Epithelial cell of prostate (primary cell): ENCODE results near the gene CCDC9.
"Not testable (repeated sequence)": the region's sequence is repeated elsewhere in the genome, so short reads cannot be mapped to it uniquely, and the experiment has no call there.

ENCODE experiments used
- DNase-seq: peaks from one replicate; pipeline ENCODE4 v3.0.0-alpha.2; 2011; ENCODE audit warnings: low read depth, low spot score
- H3K27ac ChIP-seq: fragments of 450-650 bp; 2 replicates; pipeline ENCODE4 v1.5.1; 2017; ENCODE audit warnings: mild to moderate bottlenecking

The CCDC9 gene

DNA sequence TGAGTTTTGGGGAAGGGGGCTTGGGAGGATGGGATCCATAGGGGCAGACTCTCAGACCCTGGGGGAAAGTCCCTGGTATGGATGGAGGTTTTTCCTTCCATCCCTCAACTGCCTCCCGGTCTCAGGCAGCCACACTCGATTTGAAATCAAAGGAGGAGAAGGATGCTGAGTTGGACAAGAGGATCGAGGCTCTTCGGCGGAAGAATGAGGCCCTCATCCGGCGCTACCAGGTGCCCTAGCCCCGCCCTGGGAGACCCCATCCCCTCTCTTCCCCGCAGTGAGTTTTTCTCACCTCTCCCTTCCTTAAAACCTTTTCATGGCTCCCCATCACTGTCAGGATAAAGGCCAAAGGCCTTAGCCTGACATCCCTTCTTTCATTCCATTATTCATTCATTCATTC, 2.1 kb downstream of the CCDC9 start:
- DNase-seq: no peak
- H3K27ac ChIP-seq: no peak overlapping the region

DNA sequence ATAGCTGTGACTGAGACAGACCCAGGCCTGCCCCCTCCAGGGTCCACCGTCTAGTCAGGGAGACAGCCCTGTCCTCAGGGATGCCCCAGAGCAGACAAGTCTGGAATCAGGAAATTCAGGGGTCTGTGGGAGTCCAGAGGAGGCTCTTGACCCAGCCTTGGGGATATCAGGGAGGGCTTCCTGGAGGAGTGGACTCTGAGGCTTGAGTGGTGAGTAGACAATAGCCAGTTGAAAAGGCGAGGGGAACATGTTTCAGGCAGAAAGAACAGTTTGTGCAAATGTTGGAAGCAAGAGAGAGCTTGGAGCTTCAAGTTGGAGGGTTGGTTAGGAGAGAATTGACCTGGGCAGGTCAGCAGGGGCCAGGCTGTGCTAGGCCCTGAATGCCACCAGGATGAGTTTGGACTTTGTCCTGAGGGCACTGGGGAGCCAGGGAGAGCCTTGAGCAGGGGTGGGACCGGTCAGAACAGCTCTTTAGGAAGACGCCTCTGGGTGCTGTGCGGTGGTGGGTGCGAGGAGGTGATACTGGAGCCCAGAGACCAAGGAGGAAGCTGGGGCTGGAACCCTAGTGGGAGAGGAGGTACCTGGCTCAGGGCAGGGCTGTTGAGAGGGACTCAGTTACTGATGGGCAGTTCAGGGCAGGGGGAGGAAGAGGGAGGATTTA, 2.7 kb downstream of the CCDC9 start:
- no peak overlapping the region for H3K27ac ChIP-seq
- DNase-seq: no peak

DNA sequence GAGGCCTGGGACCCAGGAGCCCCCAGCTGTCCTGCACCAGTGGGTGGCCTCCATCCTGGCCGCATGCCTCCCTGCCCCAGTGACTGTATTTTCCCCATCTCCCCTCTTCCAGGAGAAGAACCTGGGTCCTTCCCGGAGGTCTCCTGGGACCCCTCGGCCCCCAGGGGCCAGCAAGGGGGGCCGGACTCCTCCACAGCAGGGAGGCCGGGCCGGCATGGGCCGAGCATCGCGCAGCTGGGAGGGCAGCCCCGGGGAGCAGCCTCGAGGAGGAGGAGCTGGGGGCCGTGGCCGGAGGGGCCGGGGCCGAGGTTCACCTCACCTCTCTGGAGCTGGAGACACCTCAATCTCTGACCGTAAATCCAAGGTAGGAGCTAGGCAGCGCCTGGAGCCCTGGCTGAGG, 4.2 kb downstream of the CCDC9 start:
- DNase-seq: no peak
- H3K27ac ChIP-seq: no peak overlapping the region

DNA sequence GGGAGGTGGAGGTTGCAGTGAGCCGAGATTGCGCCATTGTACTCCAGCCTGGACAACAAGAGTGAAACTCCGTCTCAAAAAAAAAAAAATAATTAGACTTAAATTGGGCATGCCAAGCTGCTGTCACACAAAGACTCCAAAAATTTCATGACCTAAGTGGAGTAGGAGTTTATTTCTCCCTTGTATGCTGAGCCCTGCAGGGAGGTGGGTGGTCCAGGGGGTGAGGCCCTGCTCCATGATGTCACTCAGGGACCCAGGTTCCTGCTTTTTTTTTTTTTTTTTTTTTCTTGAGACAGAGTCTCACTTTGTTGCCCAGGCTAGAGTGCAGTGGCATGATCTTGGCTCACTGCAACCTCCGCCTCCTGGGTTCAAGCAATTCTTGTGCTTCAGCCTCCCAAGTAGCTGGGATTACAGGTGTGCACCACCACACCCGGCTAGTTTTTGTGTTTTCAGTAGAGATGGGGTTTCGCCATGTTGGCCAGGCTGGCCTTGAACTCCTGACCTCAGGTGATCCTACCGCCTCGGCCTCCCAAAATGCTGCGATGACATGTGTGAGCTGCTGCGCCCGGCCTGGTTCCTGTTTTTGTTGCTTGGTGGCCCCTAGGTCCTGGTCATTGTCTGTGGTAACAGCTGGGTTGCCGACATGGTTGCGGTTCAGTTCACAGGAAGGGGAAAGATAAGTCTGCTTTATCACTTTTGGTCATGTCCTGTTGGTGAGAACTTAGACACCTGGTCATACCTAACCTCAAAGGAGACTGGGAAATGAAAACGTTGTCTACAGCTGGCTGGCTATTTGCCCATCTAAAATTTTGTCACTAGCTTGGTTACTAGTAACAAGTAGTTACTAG, 5.8 kb downstream of the CCDC9 start:
- not testable (repeated sequence) for H3K27ac ChIP-seq, DNase-seq

DNA sequence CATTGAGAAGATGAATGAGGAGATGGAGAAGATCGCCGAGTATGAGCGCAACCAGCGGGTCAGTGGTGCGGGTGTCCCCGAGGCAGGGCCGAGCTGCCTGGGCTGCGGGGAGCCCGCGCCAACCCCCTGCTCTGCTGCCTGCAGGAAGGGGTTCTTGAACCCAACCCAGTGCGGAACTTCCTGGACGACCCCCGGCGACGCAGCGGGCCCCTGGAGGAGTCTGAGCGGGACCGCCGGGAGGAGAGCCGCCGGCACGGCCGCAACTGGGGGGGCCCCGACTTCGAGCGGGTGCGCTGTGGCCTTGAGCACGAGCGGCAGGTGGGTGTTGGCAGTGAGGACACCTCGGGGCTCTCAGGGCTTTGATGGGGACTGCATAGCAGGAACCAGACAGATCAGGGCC, 8.3 kb downstream of the CCDC9 start:
- no peak overlapping the region for H3K27ac ChIP-seq
- DNase-seq: no peak

DNA sequence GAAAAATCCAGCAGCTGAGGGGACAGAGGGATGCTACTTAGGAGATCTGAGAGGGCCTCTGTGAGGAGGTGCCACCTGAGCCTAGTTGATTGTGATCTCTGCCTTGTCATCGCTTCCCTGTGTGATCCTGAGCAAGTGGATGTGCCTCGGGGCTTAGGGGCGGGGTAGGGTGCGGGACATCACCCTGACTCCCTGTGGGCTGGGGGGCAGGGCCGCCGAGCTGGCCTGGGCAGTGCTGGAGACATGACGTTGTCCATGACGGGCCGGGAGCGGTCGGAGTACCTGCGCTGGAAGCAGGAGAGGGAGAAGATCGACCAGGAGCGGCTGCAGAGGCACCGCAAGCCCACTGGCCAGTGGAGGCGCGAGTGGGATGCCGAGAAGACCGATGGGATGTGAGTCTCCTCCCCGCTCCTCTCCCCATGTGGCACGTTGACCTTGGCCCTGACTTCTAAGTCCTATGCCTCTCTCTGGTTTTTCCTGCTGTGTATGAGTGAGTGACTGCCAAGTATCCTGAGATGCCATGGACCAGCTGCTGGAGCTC, 10.1 kb downstream of the CCDC9 start:
- DNase-seq: no peak
- H3K27ac ChIP-seq: no peak overlapping the region

DNA sequence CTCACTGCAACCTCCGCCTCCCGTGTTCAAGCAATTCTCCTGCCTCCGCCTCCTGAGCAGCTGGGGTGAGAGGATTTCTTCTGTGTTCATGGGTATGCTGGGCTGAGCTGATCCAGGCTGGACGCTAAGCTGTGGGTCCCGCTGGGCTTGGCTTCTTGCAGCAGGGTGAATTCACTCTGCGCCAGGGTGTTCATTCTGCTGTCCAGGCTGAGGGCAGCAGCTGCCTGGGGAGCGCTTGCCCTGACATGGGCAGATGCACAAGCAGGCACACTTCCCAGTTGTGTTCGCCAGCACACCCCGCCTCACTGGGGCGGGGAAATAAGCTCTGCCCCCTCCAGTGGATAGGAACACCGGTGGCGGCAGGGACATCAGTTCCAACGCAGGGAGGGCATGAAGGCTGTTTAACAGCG, 11.0 kb downstream of the CCDC9 start:
- H3K27ac ChIP-seq: no peak overlapping the region
- no peak for DNase-seq

DNA sequence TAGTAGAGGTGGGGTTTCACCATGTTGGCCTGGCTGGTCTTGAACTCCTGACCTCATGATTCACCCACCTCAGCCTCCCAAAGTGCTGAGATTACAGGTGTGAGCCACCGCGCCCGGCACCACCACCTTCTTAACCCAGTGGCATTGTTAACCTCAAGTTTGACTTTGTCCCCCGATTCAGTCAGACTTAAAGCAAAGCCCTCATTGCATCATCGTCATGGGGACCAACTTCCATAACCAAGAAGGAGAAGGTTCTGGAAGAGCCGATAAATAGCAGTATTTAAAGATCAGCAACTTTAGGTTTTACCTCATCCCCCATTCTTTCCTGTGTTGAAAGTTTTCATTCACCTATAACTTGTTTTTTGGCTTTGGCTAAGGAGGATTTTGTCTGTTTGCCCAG, 11.7 kb downstream of the CCDC9 start:
- DNase-seq: no peak
- no peak overlapping the region for H3K27ac ChIP-seq

DNA sequence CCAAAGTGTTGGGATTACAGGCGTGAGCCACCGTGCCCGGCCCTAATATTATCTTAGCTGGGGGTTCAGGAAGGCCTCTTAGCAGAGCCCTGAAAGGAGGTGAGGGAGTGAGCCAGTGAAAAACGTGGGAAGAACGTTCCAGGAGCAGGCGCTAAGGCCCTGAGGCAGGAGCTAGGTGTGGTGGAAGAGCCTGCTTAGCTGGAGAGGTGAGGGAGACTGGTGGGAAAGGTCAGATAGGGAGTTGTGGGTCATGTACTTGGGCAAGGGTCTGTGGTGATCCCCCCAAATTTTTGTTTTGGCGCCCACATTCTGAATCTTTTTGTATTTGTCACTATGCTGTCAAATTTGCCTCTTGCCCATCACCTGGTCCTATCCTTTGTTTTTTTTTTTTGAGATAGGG, 13.3 kb downstream of the CCDC9 start:
- no peak for DNase-seq
- H3K27ac ChIP-seq: no peak overlapping the region

DNA sequence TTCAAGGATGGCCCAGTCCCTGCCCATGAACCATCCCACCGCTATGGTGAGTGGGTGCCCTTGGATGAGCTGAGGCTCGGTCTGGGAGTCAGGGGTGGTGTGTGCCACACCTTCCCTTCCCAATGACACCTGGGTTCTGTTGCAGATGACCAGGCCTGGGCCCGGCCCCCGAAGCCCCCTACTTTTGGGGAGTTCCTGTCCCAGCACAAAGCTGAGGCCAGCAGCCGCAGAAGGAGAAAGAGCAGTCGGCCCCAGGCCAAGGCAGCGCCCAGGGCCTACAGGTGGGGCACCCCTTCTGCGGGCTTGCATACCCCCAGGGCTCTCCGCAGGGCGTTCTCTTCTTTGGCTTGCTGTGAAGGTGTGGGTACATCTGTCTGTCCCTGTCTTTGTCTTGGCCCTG, 14.1 kb downstream of the CCDC9 start:
- no peak for DNase-seq
- H3K27ac ChIP-seq: no peak overlapping the region

DNA sequence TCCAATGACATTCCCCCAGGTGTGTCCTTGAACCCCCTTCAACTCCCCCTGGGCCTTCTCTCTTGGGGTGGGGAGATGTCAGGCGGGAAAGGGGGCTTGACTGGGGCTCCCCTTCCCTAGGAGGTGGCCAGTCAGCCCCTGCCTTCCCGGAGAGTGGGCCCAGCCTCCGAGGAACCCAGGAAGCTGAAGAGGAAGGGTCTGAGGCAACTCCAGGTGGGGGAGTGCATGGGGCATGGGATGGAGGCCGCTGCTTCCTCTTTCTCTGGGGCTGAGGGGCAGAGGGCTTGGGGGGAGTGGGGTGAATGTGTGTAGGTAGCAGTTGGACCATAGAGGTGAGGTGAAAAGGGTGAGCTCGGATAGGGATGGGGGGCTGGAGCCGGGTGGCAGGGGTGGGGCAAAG, 15.6 kb downstream of the CCDC9 start:
- H3K27ac ChIP-seq: no peak overlapping the region
- DNase-seq: no peak

DNA sequence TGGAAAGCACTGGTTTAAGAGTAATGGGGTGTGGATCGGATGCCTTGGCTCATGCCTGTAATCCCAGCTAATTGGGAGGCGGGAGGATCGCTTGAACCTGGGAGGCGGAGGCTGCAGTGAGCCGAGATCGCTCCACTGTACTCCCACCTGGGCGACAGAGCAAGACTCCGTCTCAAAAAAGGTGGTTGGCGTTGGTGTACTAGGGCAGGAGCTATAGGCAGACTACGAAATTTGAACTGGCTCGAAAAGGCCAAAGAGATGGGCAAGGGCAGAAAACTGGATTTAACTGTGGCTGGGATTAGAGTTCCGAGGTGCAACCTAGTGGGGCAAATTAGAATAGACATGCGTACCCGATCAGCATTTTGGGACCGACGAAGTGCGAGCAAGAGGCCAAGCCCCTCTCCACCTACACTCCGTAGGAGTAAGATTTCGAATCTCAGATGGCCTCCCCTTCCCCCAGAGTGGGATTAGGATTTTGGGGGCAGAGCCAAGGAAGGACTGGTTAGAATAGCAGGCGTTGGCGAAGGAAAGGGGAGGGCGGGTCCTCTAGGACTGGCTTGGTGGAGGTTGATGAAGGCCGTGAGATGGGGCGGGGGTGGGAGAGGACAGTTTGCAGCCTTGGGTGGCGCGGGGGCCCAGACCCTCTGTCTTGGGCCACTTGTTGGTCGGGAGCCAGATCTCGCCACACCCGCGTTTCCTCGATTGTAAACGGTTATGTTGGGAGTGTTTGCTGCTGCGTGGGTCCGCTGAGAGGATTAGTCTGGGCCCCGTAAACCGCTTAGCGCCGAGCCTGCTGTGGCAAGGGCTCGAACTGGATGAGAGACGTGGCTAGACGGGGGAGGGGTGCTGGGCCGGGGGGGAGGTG, 16.4 kb downstream of the CCDC9 start:
- no peak for DNase-seq
- H3K27ac ChIP-seq: peak overlapping the region; percentile 94

DNA sequence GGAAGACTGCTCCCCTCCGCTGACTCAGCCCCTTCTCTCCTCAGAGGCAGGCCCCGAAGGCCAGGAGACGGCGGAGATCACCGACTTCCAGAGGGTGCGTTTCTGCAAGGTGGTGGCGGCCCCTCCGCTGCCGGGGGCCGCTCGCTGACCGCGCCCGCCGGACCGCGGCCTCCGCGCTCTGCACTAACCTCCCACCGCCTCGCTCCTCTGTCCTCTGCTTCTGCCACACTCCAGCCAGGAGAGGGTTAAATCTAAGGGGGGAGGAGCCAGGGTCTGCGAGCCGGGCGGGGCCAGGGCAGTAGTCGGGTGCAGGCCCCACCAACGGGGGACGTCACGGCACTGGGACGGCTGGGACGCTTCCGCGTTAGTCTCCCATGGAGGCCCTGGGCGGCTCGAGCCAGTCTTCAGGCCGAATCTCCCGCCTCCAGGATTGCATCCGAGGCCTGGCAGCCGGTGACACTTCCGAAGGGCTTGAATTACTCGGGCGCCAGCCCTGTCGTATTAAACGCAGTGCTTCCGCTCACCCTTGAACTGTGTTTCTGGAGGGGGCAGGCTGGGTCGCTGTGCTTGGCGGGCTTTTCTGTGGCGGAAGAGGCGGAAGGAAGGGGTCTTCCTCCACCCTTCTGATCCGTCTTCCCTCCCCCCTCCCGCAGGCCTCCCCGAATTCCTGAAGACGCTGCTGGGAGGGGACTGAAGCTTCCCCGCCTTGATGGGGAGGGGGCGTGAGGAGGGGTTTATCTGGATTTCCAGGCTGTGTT, 17.2 kb downstream of the CCDC9 start:
- peak; percentile 55 for DNase-seq
- H3K27ac ChIP-seq: peak overlapping the region; percentile 94

DNA sequence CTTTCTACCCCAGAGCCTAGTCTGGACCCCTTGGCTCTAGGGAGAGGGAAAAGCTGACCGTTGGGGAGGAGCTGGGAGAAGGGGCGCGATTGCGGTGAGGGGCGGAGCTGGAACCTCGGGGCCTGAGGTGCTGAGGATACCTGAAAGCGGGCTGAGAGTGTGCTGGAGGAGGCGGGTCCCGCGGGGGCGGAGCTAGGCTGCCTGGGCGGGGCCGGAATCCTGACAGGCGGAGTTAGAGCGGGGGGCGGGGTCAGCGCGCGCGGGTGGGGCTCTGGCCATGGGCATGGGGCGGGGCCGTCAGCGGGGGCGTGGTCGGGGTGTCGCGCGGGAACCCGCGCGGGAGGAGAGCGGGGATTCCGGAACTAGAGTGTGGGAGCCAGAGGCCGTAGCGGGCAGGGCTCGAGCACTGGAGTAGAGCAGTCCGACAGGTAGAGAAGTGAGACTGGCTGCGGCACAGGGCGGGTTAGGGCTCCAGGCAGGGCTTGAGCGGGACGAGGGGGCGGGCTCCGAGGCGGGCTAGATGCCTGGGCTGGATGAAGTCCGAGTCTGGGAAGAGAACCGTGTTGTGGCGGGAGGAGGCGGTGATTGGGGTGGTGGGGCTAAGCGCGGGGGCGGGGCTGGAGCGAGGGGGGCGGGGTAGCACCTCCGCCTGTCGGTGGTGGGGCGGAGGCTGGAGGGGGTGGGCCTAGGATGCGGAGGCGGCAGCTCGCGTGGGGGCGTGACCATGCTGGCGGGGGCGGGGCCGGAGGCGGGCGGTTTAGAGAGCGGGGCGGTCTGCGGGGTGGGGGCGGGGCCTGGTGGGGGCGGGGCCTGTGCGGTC, 18.0 kb downstream of the CCDC9 start, which contains the start of gene INAFM1:
TSS of gene INAFM1 (plus strand) at position 815 of the 820 bp plus-strand sequence. CDS start 35 bp downstream, outside the sequence.
- DNase-seq: peak; percentile 70
- peak within 1 kb of the TSS; percentile 94 for H3K27ac ChIP-seq

DNA sequence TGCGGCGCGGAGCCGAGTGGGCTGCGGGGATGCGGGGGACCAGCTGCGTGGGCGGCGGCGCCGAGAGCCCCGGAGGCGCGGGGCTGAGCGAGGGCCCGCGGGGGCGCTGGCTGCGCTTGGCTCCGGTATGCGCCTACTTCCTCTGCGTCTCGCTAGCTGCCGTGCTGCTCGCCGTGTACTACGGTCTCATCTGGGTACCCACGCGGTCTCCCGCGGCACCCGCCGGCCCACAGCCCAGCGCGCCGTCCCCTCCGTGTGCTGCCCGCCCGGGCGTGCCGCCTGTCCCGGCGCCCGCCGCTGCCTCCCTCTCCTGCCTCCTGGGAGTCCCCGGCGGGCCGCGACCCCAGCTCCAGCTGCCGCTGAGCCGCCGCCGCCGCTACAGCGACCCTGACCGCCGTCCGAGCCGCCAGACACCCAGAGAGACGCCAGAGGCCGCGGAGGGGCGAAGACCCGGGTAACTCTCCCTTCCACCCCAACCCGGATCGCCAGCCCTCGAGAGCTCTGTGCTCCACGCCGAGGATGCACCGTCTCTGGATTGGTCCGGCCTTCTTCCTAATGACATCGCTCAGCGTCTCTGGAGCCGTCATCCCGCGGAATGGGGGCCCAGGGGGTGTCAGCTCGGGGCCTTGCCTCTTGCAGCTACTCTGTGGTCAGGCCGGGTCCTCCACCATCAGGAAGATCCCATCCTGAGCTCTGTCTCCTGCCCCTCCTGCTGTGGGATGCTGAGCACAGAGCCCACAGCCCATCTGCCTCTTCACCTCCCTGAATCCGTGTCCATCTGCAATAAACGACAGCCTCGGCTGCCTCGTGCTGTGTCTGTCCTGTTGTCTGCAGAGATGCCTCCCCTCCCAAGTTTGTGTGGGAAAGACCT, 18.8 kb downstream of the CCDC9 start:
- H3K27ac ChIP-seq: no peak overlapping the region
- DNase-seq: no peak

DNA sequence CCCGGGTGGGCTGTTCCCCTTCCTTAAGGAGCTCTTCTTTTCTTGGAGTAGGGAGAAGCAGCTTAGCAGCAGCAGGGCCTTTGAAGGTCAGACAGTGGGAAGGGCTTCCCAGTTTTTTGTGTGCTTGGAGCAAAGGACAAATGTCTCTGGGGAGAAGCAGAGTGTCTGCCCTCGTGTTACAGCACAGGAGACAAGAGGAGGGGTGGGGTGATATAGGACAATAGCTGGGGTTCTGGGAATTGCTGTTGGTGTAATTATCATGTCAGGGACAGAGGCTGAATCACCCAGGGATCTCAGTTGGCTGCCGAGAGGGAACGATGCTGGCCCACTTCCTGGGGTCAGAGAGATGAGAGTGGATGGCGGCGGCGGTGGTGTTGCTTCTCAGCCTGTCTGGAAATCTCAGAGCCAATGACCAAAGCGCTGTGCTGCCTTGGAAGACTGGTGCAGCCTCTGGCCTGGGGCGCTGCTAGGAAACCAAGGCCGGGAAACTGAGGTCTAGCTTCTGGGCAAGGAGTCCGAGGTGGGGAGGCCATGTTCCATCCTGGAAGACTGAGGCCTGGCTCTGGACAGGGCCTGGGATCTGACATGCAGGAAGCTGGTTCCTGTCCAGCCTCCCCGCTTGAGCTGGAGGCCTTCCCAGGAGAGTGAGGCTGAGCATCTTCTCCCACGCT, 19.6 kb downstream of the CCDC9 start:
- no peak overlapping the region for H3K27ac ChIP-seq
- DNase-seq: no peak

DNA sequence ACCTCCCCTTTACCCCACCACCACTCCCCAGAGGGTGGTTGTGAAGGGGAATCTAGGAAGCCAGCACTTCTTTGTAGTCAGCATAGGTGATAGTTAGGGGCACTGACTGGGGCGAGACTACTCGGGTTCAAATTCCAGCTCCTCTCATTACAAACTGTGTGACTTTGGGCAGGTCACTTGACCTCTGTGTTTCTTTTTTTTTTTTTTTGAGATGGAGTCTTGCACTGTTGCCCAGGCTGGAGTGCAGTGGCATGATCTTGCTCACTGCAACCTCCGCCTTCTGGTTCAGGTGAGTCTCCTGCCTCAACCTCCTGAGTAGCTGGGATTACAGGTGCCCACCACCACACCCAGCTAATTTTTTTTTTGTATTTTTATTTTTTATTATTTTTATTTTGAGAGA, 20.2 kb downstream of the CCDC9 start:
- H3K27ac ChIP-seq, DNase-seq: not testable (repeated sequence)
